ENCODE measurements around the gene BCAR1. TPM values are rescaled to one million over a fixed set of nuclear protein-coding genes. Genes with fewer than 3 reads are reported as not detected.
"Not testable (repeated sequence)": the region's sequence is repeated elsewhere in the genome, so short reads cannot be mapped to it uniquely, and the experiment has no call there.

Gene BCAR1
- total RNA-seq, 1 experiment from 2014 or later = 106 TPM

- DNase-seq (ENCODE audit: low spot score) = no peak
Observed at GRCh38 chr16:75271441-75272096, 20.1 kb upstream of the BCAR1 start.

GRCh38 chr16:75269358-75269757 lies 17.9 kb upstream of the BCAR1 start:
- not testable (repeated sequence) for DNase-seq (ENCODE audit: low spot score)

DNA sequence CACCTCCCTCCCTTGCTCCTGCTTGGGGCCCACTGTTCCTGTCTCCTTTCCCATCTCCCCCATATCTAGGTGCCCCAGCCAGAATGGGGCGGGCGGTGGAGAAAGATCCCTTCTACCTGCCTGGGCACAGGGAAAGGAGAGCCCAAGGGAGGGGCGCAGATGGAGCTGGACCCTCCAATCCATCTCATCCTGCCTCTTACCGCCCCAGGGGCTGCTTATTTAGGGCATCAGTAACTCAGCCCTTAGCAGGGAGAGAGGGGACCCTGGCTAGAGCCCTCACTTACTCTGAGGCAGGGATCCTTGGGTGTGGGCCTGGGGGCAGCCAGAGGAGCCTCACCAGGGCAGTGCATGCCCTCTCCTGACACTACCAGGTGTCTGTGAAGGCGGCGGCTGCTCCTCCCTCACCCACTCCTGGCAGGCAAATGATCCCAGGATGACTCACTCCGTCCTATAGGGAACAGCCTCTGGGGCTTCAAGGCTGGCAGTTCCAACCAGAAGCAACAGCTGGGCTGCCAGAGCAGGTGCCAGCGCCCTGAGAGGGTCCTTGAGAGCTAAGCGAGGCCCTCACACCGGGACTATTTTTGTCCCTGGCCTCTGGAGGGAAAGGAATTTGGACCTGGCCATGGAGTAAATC lies 16.3 kb upstream of the BCAR1 start:
- DNase-seq (ENCODE audit: low spot score) = peak; percentile 91

GRCh38 chr16:75266738-75267630 lies 15.6 kb upstream of the BCAR1 start:
- DNase-seq (ENCODE audit: low spot score) = no peak

- peak; percentile 62 for DNase-seq (ENCODE audit: low spot score)
Observed at GRCh38 chr16:75265911-75266701, 14.7 kb upstream of the BCAR1 start.

GRCh38 chr16:75264999-75265910 lies 13.8 kb upstream of the BCAR1 start:
- DNase-seq (ENCODE audit: low spot score) = no peak

DNA sequence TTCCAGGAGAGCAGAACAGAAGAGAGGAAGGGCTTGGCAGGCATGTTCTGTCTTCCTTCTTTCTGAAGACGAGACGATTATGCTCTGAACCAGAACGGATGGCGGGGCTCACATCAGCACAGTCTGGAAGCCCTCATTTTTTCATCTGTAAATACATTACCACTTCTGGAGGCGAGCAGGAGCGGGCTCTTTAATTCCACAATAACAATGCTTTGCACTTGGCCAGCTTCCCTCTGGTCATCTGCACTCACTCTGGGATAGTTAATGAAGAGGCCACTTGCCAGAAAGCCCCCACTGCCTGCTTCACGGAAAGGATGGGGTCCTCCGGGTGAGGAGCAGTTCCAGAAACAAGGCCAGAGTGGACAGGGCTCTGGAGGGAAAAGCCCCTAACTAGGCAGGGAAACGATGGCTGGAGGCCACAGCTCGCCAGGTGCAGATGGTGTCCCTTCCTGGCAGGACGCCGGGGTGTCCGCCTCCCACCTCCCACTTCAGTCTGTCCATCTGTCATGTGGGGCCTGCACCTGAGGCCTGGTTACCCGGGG lies 13.1 kb upstream of the BCAR1 start:
- no peak for DNase-seq (ENCODE audit: low spot score)

DNA sequence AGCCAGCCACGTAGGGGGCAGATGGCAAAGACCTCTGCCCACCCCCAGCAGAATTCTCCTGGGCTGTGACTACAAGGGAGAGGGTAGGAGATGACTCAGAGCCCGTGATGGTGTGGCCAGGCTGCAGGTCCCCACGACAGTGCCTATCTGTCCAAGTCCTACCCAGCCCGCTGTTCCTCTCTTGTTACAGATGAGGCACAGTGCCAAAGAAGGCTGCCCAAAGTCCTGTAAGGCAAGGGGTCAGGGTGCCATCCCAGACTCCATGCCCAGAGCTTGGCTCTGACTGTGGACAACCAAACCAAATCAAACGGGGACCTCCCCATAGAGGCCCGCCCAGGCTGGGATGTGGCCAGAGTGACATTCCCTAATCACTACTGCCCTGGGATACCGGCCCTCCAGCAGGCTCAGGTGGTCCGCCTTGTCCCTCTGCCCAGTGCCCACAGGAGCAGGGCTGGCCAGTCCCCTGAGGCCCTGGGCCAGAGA lies 12.6 kb upstream of the BCAR1 start:
- DNase-seq (ENCODE audit: low spot score) = peak; percentile 56

- DNase-seq (ENCODE audit: low spot score) = no peak
Observed at GRCh38 chr16:75263291-75263962, 12.0 kb upstream of the BCAR1 start.

- DNase-seq (ENCODE audit: low spot score) = no peak
Observed at GRCh38 chr16:75262800-75263127, 11.3 kb upstream of the BCAR1 start.

DNA sequence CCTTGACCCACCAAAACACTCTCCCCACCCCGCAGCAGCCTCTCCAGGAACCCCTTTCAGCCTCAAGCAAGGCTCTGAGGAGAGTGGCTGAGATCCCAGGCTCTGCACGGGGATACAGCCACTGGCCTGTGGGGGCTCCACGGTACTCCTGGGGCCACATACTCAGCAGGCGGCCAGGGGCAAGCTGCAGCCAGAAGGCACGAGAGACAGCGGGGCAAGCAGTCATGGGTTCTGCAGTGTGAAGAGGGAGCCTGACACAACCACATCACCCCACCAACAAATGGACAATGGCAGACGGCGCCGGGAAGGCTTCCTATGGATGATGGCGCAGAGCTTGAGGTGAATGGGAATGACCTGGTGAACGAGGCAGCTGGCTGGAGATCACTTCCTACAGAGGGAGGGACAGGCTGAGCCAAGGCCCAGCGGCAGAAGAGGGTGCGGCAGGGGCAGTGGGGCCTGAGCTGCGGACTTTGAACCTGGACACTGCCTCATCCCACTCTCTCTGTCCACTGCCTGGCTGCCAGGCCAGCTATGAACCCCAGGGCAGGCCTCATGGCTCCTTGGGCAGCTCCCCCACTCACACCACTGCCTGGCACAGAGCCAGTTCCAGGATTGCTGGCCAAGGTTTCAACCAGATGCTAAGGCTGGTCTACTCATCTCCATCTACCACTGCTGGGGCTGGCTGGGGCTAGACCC lies 10.8 kb upstream of the BCAR1 start:
- no peak for DNase-seq (ENCODE audit: low spot score)

DNA sequence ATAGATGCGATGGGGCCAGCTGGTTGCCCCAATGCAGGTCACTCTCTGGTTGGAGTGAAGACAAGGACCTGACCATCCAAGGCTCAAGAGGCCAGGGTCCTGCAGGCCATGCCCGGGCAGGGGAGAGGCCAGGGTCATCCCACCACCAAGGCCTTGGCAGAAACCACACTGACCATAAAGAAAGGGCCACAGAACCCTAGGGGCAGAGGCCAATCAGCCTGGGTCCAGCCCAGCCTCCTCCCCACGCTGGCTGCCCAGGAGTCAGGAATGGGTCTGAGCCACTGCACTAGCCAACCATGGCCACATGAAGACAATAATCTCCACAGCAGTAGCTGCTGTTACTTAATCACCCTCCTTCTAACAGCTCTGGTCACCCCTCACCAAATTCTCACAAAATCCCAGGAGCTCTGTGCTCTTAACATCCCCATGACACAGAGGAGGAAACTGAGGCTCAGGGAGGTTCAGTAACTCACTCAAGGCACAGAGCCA lies 10.2 kb upstream of the BCAR1 start:
- no peak for DNase-seq (ENCODE audit: low spot score)

GRCh38 chr16:75260851-75261589 lies 9.6 kb upstream of the BCAR1 start:
- no peak for DNase-seq (ENCODE audit: low spot score)

- no peak for DNase-seq (ENCODE audit: low spot score)
Observed at GRCh38 chr16:75258807-75259141, 7.3 kb upstream of the BCAR1 start.

DNA sequence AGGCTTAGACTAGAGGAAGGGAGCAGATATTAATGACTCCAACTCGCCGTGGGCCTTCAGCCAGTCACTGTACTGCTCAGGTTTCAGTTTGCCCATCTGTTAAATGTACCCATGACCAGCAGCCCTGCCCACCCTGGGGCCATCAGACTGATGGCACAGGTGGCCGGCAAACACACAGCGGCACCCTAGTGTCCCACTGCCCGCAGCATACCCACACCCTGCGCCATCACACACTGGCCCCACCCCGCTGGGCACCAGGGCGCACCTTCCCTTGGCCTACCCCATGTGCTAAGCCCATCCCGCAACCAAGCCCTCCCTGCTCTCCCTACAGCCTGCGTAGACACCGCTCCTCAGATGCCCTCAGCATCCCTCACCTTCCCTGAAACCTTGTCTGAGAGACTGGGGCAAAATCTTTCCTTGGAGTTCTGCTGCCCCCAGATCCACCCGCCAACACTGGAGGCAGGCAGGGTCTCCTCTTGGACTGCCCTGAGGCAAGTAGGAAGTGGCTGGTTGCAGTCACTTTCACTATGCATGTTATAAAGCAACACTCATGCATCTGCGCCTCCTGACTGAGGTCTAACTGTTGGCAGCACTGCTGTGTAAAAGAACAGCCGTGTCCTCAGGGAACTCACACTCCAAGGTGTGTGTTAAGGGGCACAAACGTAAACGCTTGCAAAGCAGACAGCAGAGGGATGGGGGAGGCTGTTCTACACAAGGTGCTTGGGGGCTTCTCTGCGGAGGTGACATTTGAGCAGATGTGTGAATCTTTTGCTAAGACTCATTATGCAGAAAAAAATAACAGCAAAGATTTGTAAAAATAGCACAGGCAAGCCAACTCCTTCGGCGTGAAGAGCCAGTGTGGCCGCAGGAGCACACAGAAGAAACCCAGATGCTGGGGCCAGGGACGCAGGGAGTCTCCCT lies 6.7 kb upstream of the BCAR1 start:
- DNase-seq (ENCODE audit: low spot score) = no peak

- peak; percentile 77 for DNase-seq (ENCODE audit: low spot score)
Observed at GRCh38 chr16:75256696-75257343, 5.4 kb upstream of the BCAR1 start.

- DNase-seq (ENCODE audit: low spot score) = no peak
Observed at GRCh38 chr16:75256059-75256571, 4.7 kb upstream of the BCAR1 start.
